Measurements from ENCODE around the gene TDRD12. TPM values are rescaled to one million over a fixed set of nuclear protein-coding genes. Genes with fewer than 3 reads are reported as not detected.

The TDRD12 gene
- total RNA-seq, 2 experiments from 2014 or later = 0.14 to 0.22 TPM

GRCh38 chr19:32863841-32864240 lies 144.3 kb downstream of the TDRD12 start:
- no peaks in the 10 kb centered on the region for H3K9me3 ChIP-seq (ENCODE audit: control insufficient read depth in 1 of 2, insufficient read depth in 1 of 2, low read length in 2 of 2)
- H3K4me3 ChIP-seq (ENCODE audit: low read length) = no peak overlapping the region
- Mint-ChIP-seq H3K27me3 (no peaks in the 10 kb centered on the region), H3K9me3 (no peaks in the 10 kb centered on the region), H3K36me3 (ENCODE audit: low read depth) (no peaks in the 10 kb centered on the region), H3K4me1 (ENCODE audit: low read depth) (no peaks in the 10 kb centered on the region), H3K4me3 (no peak overlapping the region), H3K27ac (no peak overlapping the region)
- no peak overlapping the region for H3K27ac ChIP-seq (ENCODE audit: low read depth in 1 of 2, low read length in 2 of 2)
- DNase-seq = no peak
- no peak for TF ChIP-seq CTCF (IDR thresholded peaks at IDR 0.05)
- no peaks in the 10 kb centered on the region for H3K27me3 ChIP-seq (ENCODE audit: control insufficient read depth in 1 of 2, insufficient read depth in 2 of 2, low read length in 2 of 2)
- ChIA-PET POLR2A (no interaction called here), CTCF (no interaction called here)
- no peaks in the 10 kb centered on the region for H3K4me1 ChIP-seq (ENCODE audit: insufficient read depth, low read length)
- ATAC-seq (ENCODE audit: poor library complexity) = no peak
- no peaks in the 10 kb centered on the region for H3K36me3 ChIP-seq (ENCODE audit: insufficient read depth, low read length)
- intact Hi-C loops (cut with DNase I, micrococcal nuclease) = no loop called here

GRCh38 chr19:32864318-32865007 lies 144.9 kb downstream of the TDRD12 start:
- no peak overlapping the region for H3K4me3 ChIP-seq (ENCODE audit: low read length)
- DNase-seq (no peak), ATAC-seq (ENCODE audit: poor library complexity) (no peak)
- ChIA-PET POLR2A (no interaction called here), CTCF (no interaction called here)
- H3K4me1 ChIP-seq (ENCODE audit: insufficient read depth, low read length) = no peaks in the 10 kb centered on the region
- no peaks in the 10 kb centered on the region for H3K9me3 ChIP-seq (ENCODE audit: control insufficient read depth in 1 of 2, insufficient read depth in 1 of 2, low read length in 2 of 2)
- no peaks in the 10 kb centered on the region for H3K36me3 Mint-ChIP-seq (ENCODE audit: low read depth)
- H3K27ac ChIP-seq (ENCODE audit: low read depth in 1 of 2, low read length in 2 of 2) = no peak overlapping the region
- no peak overlapping the region for H3K4me3 Mint-ChIP-seq
- H3K27me3 ChIP-seq (ENCODE audit: control insufficient read depth in 1 of 2, insufficient read depth in 2 of 2, low read length in 2 of 2) = no peaks in the 10 kb centered on the region
- H3K4me1 Mint-ChIP-seq (ENCODE audit: low read depth) = no peaks in the 10 kb centered on the region
- H3K27ac Mint-ChIP-seq = no peak overlapping the region
- TF ChIP-seq CTCF (IDR thresholded peaks at IDR 0.05) = no peak
- H3K36me3 ChIP-seq (ENCODE audit: insufficient read depth, low read length) = no peaks in the 10 kb centered on the region
- H3K9me3 Mint-ChIP-seq = no peaks in the 10 kb centered on the region
- no peaks in the 10 kb centered on the region for H3K27me3 Mint-ChIP-seq
- intact Hi-C loops (cut with DNase I, micrococcal nuclease) = no loop called here

GRCh38 chr19:32865326-32865725 lies 145.8 kb downstream of the TDRD12 start:
- no peaks in the 10 kb centered on the region for H3K4me1 Mint-ChIP-seq (ENCODE audit: low read depth)
- H3K27ac ChIP-seq (ENCODE audit: low read depth in 1 of 2, low read length in 2 of 2) = no peak overlapping the region
- no peak overlapping the region for H3K4me3 Mint-ChIP-seq
- no peaks in the 10 kb centered on the region for H3K36me3 Mint-ChIP-seq (ENCODE audit: low read depth)
- intact Hi-C loops (cut with DNase I, micrococcal nuclease) = no loop called here
- ATAC-seq (ENCODE audit: poor library complexity) (no peak), DNase-seq (no peak)
- no peak overlapping the region for H3K27ac Mint-ChIP-seq
- no peaks in the 10 kb centered on the region for H3K4me1 ChIP-seq (ENCODE audit: insufficient read depth, low read length)
- no peak for TF ChIP-seq CTCF (IDR thresholded peaks at IDR 0.05)
- no peak overlapping the region for H3K4me3 ChIP-seq (ENCODE audit: low read length)
- H3K27me3 ChIP-seq (ENCODE audit: control insufficient read depth in 1 of 2, insufficient read depth in 2 of 2, low read length in 2 of 2) = no peaks in the 10 kb centered on the region
- ChIA-PET CTCF (no interaction called here), POLR2A (no interaction called here)
- H3K27me3 Mint-ChIP-seq = no peaks in the 10 kb centered on the region
- H3K9me3 Mint-ChIP-seq = no peaks in the 10 kb centered on the region
- H3K36me3 ChIP-seq (ENCODE audit: insufficient read depth, low read length) = no peaks in the 10 kb centered on the region
- H3K9me3 ChIP-seq (ENCODE audit: control insufficient read depth in 1 of 2, insufficient read depth in 1 of 2, low read length in 2 of 2) = no peaks in the 10 kb centered on the region
